ENCODE data around the gene POC1A.

Gene POC1A

GRCh38 chr3:52085681-52086282 is 68.4 kb downstream of the POC1A start:
- TF ChIP-seq CTCF (conservative IDR thresholded peaks at IDR 0.05; ENCODE audit: low read depth, low read length) = no peak
- no peak for DNase-seq (ENCODE audit: low read depth)
- H3K4me3 ChIP-seq (ENCODE audit: low read length) = no peak overlapping the region

GRCh38 chr3:52084954-52085680 is 69.1 kb downstream of the POC1A start:
- H3K4me3 ChIP-seq (ENCODE audit: low read length) = no peak overlapping the region
- no peak for DNase-seq (ENCODE audit: low read depth)
- TF ChIP-seq CTCF (conservative IDR thresholded peaks at IDR 0.05; ENCODE audit: low read depth, low read length) = no peak

GRCh38 chr3:52084216-52084945 is 69.8 kb downstream of the POC1A start:
- no peak for TF ChIP-seq CTCF (conservative IDR thresholded peaks at IDR 0.05; ENCODE audit: low read depth, low read length)
- H3K4me3 ChIP-seq (ENCODE audit: low read length) = no peak overlapping the region
- DNase-seq (ENCODE audit: low read depth) = no peak

- H3K4me3 ChIP-seq (ENCODE audit: low read length) = no peak overlapping the region
- no peak for DNase-seq (ENCODE audit: low read depth)
- no peak for TF ChIP-seq CTCF (conservative IDR thresholded peaks at IDR 0.05; ENCODE audit: low read depth, low read length)
Observed at GRCh38 chr3:52083556-52084087, 70.6 kb downstream of the POC1A start.

GRCh38 chr3:52082951-52083350 is 71.3 kb downstream of the POC1A start:
- no peak overlapping the region for H3K4me3 ChIP-seq (ENCODE audit: low read length)
- no peak for TF ChIP-seq CTCF (conservative IDR thresholded peaks at IDR 0.05; ENCODE audit: low read depth, low read length)
- no peak for DNase-seq (ENCODE audit: low read depth)

GRCh38 chr3:52080830-52081719 is 73.1 kb downstream of the POC1A start:
- H3K4me3 ChIP-seq (ENCODE audit: low read length) = no peak overlapping the region
- DNase-seq (ENCODE audit: low read depth) = no peak
- TF ChIP-seq CTCF (conservative IDR thresholded peaks at IDR 0.05; ENCODE audit: low read depth, low read length) = no peak
